Measurements from ENCODE around the gene AUNIP.

DNA sequence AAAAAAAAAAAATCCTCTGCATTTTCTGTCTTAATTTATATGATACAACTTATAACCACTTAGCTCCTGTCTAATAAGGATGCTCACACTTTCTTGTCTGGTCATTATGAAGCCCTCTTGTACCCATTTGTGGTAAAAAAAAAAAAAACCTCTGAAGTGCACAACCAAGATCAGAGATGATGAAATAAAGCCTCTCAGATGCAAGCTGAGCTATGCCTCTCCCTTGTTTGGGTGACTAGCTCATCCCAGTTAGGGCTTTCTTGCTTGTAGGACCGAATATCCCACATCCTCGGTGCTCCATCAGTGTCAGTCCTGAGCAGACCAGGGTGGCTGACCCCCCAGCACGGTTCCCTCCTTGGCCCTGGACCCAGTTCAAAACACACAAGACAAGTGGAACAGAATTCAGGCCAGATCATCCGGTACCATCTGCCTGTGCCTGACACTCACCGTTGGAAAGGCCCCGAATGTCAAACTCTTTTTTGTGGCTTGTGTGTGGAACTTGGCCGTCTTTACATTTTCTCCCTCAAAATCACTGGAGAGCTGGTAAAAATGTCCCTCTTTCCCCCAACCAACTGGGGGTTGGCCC is 65.6 kb downstream of the AUNIP start:
- TF ChIP-seq YY1 (IDR thresholded peaks at IDR 0.05; ENCODE audit: low read depth, low read length) = no peak
- no peak for TF ChIP-seq POLR2AphosphoS5 (IDR thresholded peaks at IDR 0.05; ENCODE audit: low read depth, low read length)
- TF ChIP-seq, protein P1, sequence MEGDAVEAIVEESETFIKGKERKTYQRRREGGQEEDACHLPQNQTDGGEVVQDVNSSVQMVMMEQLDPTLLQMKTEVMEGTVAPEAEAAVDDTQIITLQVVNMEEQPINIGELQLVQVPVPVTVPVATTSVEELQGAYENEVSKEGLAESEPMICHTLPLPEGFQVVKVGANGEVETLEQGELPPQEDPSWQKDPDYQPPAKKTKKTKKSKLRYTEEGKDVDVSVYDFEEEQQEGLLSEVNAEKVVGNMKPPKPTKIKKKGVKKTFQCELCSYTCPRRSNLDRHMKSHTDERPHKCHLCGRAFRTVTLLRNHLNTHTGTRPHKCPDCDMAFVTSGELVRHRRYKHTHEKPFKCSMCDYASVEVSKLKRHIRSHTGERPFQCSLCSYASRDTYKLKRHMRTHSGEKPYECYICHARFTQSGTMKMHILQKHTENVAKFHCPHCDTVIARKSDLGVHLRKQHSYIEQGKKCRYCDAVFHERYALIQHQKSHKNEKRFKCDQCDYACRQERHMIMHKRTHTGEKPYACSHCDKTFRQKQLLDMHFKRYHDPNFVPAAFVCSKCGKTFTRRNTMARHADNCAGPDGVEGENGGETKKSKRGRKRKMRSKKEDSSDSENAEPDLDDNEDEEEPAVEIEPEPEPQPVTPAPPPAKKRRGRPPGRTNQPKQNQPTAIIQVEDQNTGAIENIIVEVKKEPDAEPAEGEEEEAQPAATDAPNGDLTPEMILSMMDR (IDR thresholded peaks at IDR 0.05; ENCODE audit: control extremely low read depth in 1 of 3, insufficient read depth in 1 of 3, low read depth in 1 of 3, low read length in 3 of 3) = no peak
- TF ChIP-seq TAF1 (IDR thresholded peaks at IDR 0.05; ENCODE audit: low read depth, low read length) = no peak
- TF ChIP-seq, protein P2, sequence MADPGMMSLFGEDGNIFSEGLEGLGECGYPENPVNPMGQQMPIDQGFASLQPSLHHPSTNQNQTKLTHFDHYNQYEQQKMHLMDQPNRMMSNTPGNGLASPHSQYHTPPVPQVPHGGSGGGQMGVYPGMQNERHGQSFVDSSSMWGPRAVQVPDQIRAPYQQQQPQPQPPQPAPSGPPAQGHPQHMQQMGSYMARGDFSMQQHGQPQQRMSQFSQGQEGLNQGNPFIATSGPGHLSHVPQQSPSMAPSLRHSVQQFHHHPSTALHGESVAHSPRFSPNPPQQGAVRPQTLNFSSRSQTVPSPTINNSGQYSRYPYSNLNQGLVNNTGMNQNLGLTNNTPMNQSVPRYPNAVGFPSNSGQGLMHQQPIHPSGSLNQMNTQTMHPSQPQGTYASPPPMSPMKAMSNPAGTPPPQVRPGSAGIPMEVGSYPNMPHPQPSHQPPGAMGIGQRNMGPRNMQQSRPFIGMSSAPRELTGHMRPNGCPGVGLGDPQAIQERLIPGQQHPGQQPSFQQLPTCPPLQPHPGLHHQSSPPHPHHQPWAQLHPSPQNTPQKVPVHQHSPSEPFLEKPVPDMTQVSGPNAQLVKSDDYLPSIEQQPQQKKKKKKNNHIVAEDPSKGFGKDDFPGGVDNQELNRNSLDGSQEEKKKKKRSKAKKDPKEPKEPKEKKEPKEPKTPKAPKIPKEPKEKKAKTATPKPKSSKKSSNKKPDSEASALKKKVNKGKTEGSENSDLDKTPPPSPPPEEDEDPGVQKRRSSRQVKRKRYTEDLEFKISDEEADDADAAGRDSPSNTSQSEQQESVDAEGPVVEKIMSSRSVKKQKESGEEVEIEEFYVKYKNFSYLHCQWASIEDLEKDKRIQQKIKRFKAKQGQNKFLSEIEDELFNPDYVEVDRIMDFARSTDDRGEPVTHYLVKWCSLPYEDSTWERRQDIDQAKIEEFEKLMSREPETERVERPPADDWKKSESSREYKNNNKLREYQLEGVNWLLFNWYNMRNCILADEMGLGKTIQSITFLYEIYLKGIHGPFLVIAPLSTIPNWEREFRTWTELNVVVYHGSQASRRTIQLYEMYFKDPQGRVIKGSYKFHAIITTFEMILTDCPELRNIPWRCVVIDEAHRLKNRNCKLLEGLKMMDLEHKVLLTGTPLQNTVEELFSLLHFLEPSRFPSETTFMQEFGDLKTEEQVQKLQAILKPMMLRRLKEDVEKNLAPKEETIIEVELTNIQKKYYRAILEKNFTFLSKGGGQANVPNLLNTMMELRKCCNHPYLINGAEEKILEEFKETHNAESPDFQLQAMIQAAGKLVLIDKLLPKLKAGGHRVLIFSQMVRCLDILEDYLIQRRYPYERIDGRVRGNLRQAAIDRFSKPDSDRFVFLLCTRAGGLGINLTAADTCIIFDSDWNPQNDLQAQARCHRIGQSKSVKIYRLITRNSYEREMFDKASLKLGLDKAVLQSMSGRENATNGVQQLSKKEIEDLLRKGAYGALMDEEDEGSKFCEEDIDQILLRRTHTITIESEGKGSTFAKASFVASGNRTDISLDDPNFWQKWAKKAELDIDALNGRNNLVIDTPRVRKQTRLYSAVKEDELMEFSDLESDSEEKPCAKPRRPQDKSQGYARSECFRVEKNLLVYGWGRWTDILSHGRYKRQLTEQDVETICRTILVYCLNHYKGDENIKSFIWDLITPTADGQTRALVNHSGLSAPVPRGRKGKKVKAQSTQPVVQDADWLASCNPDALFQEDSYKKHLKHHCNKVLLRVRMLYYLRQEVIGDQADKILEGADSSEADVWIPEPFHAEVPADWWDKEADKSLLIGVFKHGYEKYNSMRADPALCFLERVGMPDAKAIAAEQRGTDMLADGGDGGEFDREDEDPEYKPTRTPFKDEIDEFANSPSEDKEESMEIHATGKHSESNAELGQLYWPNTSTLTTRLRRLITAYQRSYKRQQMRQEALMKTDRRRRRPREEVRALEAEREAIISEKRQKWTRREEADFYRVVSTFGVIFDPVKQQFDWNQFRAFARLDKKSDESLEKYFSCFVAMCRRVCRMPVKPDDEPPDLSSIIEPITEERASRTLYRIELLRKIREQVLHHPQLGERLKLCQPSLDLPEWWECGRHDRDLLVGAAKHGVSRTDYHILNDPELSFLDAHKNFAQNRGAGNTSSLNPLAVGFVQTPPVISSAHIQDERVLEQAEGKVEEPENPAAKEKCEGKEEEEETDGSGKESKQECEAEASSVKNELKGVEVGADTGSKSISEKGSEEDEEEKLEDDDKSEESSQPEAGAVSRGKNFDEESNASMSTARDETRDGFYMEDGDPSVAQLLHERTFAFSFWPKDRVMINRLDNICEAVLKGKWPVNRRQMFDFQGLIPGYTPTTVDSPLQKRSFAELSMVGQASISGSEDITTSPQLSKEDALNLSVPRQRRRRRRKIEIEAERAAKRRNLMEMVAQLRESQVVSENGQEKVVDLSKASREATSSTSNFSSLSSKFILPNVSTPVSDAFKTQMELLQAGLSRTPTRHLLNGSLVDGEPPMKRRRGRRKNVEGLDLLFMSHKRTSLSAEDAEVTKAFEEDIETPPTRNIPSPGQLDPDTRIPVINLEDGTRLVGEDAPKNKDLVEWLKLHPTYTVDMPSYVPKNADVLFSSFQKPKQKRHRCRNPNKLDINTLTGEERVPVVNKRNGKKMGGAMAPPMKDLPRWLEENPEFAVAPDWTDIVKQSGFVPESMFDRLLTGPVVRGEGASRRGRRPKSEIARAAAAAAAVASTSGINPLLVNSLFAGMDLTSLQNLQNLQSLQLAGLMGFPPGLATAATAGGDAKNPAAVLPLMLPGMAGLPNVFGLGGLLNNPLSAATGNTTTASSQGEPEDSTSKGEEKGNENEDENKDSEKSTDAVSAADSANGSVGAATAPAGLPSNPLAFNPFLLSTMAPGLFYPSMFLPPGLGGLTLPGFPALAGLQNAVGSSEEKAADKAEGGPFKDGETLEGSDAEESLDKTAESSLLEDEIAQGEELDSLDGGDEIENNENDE (IDR thresholded peaks at IDR 0.05; ENCODE audit: insufficient replicate concordance, low read length) = no peak
- TF ChIP-seq KDM1A (IDR thresholded peaks at IDR 0.05; ENCODE audit: borderline replicate concordance, low read length) = no peak
- TF ChIP-seq EGR1 (IDR thresholded peaks at IDR 0.05; ENCODE audit: borderline replicate concordance, low read depth, low read length) = no peak
- no peak for TF ChIP-seq POLR2A (IDR thresholded peaks at IDR 0.05; ENCODE audit: control extremely low read depth in 1 of 2, low read depth in 2 of 2, low read length in 2 of 2)
- TF ChIP-seq USF2 (IDR thresholded peaks at IDR 0.05; ENCODE audit: low read length) = no peak
- TF ChIP-seq EP300 (IDR thresholded peaks at IDR 0.05; ENCODE audit: borderline replicate concordance in 1 of 2, low read depth in 2 of 2, low read length in 2 of 2) = no peak

Measured in H1 (cell line).